ENCODE data around the gene E2F8.

The E2F8 gene

GRCh38 chr11:19283991-19284390 is 43.2 kb upstream of the E2F8 start:
- Histone ChIP-seq H3K9me3 (no peaks in the 10 kb centered on the region), H3K36me3 (no peaks in the 10 kb centered on the region), H3K4me3 (ENCODE audit: low read depth in 1 of 2, low read length in 1 of 2) (no peak overlapping the region), H3K27me3 (no peaks in the 10 kb centered on the region), H3K27ac (no peak overlapping the region), H3K4me1 (ENCODE audit: control insufficient read depth in 1 of 2, insufficient read depth in 1 of 2, low read depth in 1 of 2, low read length in 1 of 2) (peaks cover 3 to 11% of the 10 kb centered on the region in 2 experiments)
- no peak for TF ChIP-seq CTCF (IDR thresholded peaks at IDR 0.05)

- no peaks in the 10 kb centered on the region for H3K27me3 ChIP-seq
- TF ChIP-seq CTCF (IDR thresholded peaks at IDR 0.05) = no peak
Observed at GRCh38 chr11:19281555-19281954, 40.8 kb upstream of the E2F8 start.

GRCh38 chr11:19281041-19281440 is 40.3 kb upstream of the E2F8 start:
- TF ChIP-seq CTCF (IDR thresholded peaks at IDR 0.05) = no peak
- Histone ChIP-seq H3K27me3 (no peaks in the 10 kb centered on the region), H3K4me1 (ENCODE audit: control insufficient read depth in 1 of 2, insufficient read depth in 1 of 2, low read depth in 1 of 2, low read length in 1 of 2) (peaks cover 18 to 26% of the 10 kb centered on the region in 2 experiments), H3K4me3 (ENCODE audit: low read depth in 1 of 2, low read length in 1 of 2) (no peak overlapping the region), H3K36me3 (no peaks in the 10 kb centered on the region), H3K9me3 (no peaks in the 10 kb centered on the region), H3K27ac (no peak overlapping the region)

More at GRCh38 chr11:19281555-19281954, 40.8 kb upstream of the E2F8 start:
- Histone ChIP-seq H3K27ac (no peak overlapping the region), H3K4me3 (ENCODE audit: low read depth in 1 of 2, low read length in 1 of 2) (no peak overlapping the region), H3K9me3 (no peaks in the 10 kb centered on the region), H3K36me3 (no peaks in the 10 kb centered on the region), H3K4me1 (ENCODE audit: control insufficient read depth in 1 of 2, insufficient read depth in 1 of 2, low read depth in 1 of 2, low read length in 1 of 2) (peaks cover 13 to 21% of the 10 kb centered on the region in 2 experiments)

- H3K4me3 ChIP-seq (ENCODE audit: low read depth in 1 of 2, low read length in 1 of 2) = no peak overlapping the region
- H3K27ac ChIP-seq = no peak overlapping the region
- no peaks in the 10 kb centered on the region for H3K36me3 ChIP-seq
- H3K9me3 ChIP-seq = no peaks in the 10 kb centered on the region
- no peaks in the 10 kb centered on the region for H3K27me3 ChIP-seq
- TF ChIP-seq CTCF (IDR thresholded peaks at IDR 0.05) = no peak
- H3K4me1 ChIP-seq (ENCODE audit: control insufficient read depth in 1 of 2, insufficient read depth in 1 of 2, low read depth in 1 of 2, low read length in 1 of 2) = peaks cover 27 to 40% of the 10 kb centered on the region in 2 experiments
Observed at GRCh38 chr11:19279451-19279850, 38.7 kb upstream of the E2F8 start.

- peaks cover 32 to 54% of the 10 kb centered on the region in 2 experiments for H3K4me1 ChIP-seq (ENCODE audit: control insufficient read depth in 1 of 2, insufficient read depth in 1 of 2, low read depth in 1 of 2, low read length in 1 of 2)
- H3K27ac ChIP-seq = no peak overlapping the region
- TF ChIP-seq CTCF (IDR thresholded peaks at IDR 0.05) = no peak
- H3K4me3 ChIP-seq (ENCODE audit: low read depth in 1 of 2, low read length in 1 of 2) = no peak overlapping the region
- H3K27me3 ChIP-seq = no peaks in the 10 kb centered on the region
- H3K36me3 ChIP-seq = no peaks in the 10 kb centered on the region
- no peaks in the 10 kb centered on the region for H3K9me3 ChIP-seq
Observed at GRCh38 chr11:19276859-19277808, 36.4 kb upstream of the E2F8 start.
